Activated T-helper 1 cell treated with Interleukin-2 at 50 U/mL for 16 hours (primary cell): Measurements from ENCODE around the gene CEP63.

Experiments
- DNase-seq: peaks from one replicate; pipeline ENCODE4 v3.0.0-alpha.2; 2020; ENCODE audit warnings: low read depth

The CEP63 gene

GRCh38 chr3:134485718-134486576, at the start of gene CEP63, which contains the start of gene ANAPC13:
Gene CEP63 (plus strand): TSS chr3:134486057. CDS start chr3:134495321, 9,264 bp downstream.
Gene ANAPC13 (minus strand): TSS chr3:134485985. CDS start chr3:134482904, 3,081 bp downstream.
- DNase-seq = peak; percentile 85

GRCh38 chr3:134437211-134437752, 48.6 kb upstream of the CEP63 start:
- DNase-seq = no peak

- DNase-seq = no peak
These were observed 44.5 kb upstream of the CEP63 start for GRCh38 chr3:134441321-134441720.

DNA sequence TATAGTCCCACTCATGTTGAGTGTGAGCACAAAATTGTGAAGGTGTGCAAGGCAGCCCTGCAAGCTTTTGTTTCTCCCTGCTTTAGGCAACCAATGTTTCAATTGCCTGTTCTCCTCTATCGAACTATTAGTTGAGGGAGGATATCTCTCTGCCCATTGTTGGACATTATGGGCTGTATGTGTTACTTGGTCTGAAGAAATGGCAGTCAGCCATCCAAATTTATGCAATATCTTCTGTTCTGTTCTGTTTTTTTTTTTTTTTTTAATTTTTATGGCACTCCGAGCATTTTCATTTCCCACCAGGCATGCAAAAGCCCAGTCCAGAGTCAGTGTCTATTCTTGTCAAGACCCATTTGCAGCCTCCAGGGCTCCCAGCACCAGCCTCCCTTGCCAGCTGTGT, 44.0 kb upstream of the CEP63 start:
- no peak for DNase-seq

- no peak for DNase-seq
These were observed 40.8 kb upstream of the CEP63 start for GRCh38 chr3:134445095-134445494.

DNA sequence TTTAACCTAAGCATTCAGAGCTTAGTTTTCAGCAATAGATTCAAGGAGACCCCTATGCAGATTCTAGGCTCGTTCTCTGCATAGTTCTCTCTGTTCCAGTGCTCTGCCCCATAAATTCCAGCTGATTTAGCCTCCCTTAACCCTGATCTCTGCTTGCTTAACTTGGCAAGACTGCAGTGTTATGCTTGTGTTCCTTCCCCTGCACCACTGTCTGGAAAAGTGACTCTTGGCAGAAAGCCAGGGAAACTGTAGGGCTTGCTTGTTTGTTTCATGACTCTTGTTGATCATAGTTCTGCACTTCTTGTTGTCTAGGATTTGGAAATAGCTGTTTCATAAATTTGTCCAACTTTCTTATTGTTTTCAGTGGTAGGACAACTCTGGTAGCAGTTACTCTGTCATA, 40.2 kb upstream of the CEP63 start:
- no peak for DNase-seq

- no peak for DNase-seq
These were observed 39.1 kb upstream of the CEP63 start for GRCh38 chr3:134446800-134447199.

DNA sequence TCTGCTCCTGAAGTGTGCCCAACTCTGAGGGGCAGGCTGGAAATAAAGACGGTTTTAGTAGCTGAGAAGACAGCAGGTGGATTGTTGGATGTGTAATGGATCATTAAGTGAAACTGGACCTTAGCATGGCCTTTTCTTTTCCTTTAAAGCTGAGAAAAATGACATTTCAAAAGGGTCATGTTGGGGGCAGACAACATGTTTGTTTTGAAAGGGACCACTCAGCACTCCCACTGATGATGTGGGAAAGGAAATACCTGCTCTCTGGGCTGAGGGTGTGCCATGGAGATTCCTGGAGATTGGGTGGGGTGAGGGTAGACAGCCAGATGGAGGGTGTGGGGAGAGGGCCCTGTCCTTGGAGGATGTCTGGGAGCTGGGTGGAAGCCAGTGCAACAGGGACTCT, 38.5 kb upstream of the CEP63 start:
- no peak for DNase-seq

DNA sequence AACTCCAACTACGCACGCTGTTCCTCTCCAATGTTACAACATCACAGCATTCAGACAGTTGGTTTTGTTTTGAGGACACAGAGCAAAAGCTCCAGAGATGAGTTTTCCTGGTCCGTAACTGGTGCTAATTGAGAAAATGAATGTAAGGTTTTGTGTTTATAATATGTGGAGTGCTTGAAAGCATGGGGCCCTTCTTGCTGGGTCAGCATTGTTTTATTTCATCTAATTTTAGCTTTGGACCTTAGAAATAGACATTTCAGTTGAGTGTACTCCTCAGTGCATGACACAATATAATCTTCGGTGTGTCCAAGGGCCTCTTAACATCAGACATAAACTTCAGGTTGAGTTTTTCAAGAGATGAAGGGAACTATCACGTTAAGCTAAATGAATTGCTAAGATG, 37.2 kb upstream of the CEP63 start:
- no peak for DNase-seq

GRCh38 chr3:134449277-134449676, 36.6 kb upstream of the CEP63 start:
- no peak for DNase-seq

- DNase-seq = no peak
These were observed 35.9 kb upstream of the CEP63 start for GRCh38 chr3:134449951-134450350.

DNA sequence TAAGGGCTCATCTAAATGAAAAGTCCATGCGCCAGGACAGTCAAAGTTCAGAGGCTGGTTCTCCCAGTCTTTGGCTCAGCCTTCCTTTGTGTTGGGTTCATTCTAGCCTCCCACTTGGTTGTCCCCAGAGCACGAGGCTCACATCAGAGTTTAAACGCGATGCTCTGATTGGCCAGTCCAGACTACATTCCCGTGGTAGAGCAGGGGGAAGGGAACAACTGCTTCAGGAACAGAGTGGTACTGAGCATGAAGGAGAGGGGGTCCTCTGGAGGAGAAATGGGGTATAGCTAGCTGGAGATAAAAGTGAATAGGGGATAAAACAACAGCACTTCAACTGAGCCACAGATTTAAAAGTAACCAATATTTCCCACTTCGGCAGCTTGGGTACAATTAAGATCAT, 32.2 kb upstream of the CEP63 start:
- DNase-seq = no peak

GRCh38 chr3:134457376-134458074, 28.3 kb upstream of the CEP63 start:
- DNase-seq = no peak

GRCh38 chr3:134458406-134458945, 27.4 kb upstream of the CEP63 start:
- DNase-seq = no peak

- no peak for DNase-seq
These were observed 26.3 kb upstream of the CEP63 start for GRCh38 chr3:134459562-134459961.

GRCh38 chr3:134460965-134461364, 24.9 kb upstream of the CEP63 start:
- no peak for DNase-seq

GRCh38 chr3:134462331-134462941, 23.4 kb upstream of the CEP63 start:
- DNase-seq = no peak

DNA sequence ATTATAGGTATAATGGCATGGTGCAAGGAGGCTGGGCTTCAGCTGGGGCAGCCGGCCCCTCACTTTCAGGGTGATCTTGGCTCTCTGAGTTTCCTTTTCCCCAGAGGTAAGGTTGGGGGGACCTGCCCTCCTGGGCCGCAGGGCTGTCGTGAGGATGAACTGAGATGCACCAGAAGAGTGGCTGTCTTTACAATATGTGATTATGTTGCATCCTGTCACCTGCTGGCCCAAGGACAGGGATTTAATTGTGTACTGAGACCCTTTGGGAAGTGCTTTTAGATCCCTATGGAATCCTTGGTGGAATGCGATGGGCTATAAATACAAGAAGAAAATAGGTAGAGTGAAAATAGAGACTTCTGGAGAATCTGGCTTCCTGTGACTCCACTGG, 22.2 kb upstream of the CEP63 start:
- no peak for DNase-seq

- no peak for DNase-seq
These were observed 21.7 kb upstream of the CEP63 start for GRCh38 chr3:134464064-134464688.

- no peak for DNase-seq
These were observed 21.0 kb upstream of the CEP63 start for GRCh38 chr3:134464689-134465365.

DNA sequence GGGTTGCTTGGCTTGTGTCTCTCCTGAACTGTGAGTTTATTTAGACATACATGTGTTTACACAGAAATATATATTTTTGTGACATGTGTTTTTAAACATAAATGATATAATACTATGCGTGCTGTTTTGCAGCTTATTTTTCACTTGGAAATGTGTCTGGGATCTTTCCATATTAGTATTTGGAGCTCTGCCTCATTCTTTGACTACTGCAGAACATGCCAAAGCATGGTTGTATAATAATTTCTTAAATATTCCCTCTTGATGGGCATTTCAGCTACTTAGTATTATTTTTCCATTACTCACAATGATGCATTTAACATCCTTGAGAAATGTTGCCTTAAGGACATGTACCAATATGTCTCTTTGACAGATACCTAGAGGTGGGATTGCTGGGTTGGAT, 19.5 kb upstream of the CEP63 start:
- DNase-seq = no peak
